Tibial nerve (tissue), 3 donors: ENCODE measurements around the gene CEP112.

Experiments
- CTCF ChIP-seq, 5 experiments: fragments of 200-600 bp in 3 of 5; fragments of 450-650 bp in 2 of 5; sonication (generic) in 3 of 5; IDR thresholded peaks; one replicate each; pipeline ENCODE4 v1.5.1; 2016 to 2019; ENCODE audit warnings: antibody characterized with exemption in 5 of 5, mild to moderate bottlenecking in 3 of 5, moderate library complexity in 2 of 5
- POLR2A ChIP-seq, 2 donors: fragments of 450-650 bp; IDR thresholded peaks; one replicate each; pipeline ENCODE4 v1.6.1; 2017; ENCODE audit warnings: antibody characterized with exemption in 2 of 2, mild to moderate bottlenecking in 2 of 2, moderate library complexity in 2 of 2

GRCh38 chr17:65868881-65869280 lies 323.1 kb downstream of the CEP112 start:
- TF ChIP-seq POLR2A (IDR thresholded peaks at IDR 0.05), result no peak
- TF ChIP-seq CTCF (IDR thresholded peaks at IDR 0.05), result no peak
